GM21526 (cell line): Measurements from ENCODE around the gene C4orf17.
"Not testable (repeated sequence)": the region's sequence is repeated elsewhere in the genome, so short reads cannot be mapped to it uniquely, and the experiment has no call there.

Experiments used
- ATAC-seq: cut with Tn5 transposase; IDR thresholded peaks from one replicate; pipeline ENCODE4 v1.9.1; 2021; ENCODE audit warnings: moderate library complexity; ENCODE audit not compliant: unreplicated experiment, low FRiP score

Gene C4orf17

DNA sequence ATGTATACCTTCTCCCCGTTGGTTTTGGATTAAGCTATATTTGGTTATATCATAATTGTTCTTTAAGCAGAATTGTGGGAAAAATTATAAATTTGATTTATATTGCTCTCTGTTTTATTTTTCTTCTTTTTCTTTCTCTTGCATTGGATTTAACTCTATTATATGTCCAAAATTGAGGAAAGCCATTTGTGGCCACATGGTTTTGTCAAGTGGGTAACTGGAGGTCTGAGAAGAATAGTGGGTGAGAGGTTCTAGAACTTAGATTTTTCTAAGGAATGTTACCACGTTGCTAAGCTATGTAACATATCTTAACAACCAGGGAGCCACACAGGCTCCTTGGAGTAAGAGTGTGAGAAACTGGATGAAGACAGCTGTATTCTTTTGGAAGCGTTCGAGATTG lies at the start of gene C4orf17:
C4orf17 (plus strand) TSS at position 301 of the 400 bp plus-strand sequence. CDS start 2,061 bp downstream, outside the sequence.
- ATAC-seq, result no peak

DNA sequence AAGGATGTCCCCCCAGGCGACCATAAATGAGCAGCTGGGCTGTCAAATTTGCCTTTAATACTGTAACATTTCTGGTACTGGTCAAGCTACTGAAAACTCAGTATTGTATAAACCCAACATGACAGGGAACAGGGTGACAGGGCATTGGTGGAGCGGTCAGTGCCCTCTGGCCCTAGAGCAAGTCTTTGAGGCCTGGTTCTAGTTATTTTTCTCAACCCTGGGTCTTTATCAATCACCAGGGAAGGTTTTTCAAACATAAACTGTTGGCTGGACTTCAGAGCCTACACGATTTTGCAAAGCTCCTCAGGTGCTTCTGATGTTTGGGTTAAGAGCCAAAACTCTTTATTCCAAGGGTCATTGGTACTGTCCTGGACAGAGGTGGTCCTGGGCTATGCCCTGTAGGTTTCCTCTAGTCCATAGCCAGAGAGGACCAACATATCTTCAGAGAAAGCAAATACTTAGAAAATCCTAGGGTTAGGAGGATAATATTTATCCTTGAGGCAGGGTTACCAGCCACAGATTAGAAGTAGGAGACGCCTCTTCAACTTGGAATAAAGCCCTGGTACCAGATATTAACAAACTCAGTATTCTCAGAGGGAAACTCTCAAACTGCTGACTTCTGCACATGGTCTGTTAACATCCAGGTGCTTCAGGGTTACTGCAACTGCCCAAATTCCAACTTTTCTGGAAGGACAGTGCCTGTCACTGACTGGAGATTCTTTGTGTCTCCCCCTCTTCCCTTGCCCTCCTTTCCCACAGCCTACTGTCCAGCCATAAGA lies 49.0 kb upstream of the C4orf17 start:
- ATAC-seq, result no peak

DNA sequence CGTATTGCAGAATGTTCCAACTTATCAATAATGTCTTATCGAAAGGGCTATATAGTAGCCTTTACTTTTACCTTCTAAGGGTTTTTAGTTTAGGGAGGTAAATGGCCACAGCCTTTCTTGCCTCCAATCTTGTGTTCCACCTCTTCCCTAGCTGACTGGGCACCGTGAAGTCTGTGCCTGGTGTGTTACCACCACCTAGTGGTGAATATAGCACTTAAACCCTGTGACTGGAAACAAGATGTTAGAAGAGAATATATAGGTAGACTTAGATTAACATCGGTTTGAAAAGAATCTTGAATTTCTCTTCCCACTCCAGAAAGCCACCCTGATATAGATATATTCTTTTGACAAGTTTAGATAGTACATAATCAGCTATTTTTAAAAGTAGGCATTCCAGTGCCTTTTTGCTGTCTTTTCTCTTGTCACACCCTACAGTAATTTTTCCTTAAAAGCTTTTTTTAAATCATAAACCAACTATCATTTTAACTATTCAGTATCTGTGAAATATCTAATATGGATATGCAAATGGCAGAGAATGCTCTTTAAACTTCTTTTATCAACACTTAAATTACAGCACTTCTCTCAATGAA lies 47.9 kb upstream of the C4orf17 start:
- ATAC-seq, result peak; percentile 97

DNA sequence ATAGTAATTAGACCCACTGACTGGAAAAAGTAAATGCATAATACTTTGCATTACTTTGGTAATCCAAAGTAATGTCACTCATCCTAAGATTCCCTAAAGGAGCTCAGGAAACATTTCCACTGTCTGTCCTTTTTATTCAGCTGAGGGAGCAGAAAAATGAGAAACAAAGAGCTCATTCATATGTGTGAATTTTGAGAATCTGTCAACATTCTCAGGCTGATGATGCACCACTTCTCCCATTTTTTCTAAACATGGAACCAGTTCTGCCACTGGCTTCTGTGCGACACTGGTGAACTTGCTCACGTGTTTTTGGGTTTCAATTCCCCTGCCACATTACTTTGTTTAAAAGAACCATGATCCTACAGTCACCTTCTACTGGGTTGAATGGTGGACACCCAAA lies 47.3 kb upstream of the C4orf17 start:
- no peak for ATAC-seq

DNA sequence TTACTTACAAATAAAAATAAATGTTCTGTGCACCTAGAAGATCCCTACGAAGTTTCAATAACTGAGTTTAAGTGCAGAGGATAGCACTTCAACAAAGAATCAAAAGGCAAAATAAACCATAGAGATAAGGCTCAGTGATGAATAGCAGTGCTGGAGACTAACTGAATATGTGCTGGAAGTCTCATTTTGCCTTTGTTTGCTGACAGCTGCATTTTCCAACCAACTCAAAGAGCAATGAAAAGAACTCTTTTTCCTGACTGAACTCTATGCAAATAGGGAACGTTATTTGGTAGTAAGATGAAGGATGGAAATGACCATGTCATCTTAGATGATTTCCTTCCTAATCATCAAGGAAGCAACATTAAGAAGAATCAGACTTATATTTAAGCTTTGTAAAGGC lies 42.9 kb upstream of the C4orf17 start:
- no peak for ATAC-seq

DNA sequence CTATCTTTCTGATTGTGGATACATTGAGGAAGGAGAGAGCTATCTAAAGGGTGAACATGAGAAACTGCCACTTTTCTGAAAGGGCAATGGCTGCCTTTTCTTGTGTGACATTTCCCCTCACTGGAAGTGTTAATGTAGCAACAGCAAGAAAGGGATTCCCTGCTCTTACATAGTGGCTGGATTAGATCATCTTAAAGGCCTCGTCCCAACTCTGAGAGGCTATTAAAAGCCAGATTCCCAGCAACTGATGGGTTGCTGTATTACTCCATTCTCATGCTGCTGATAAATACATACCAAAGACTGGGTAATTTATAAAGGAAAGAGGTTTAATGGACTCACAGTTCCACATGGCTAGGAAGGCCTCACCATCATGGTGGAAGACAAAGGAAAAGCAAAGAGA lies 41.9 kb upstream of the C4orf17 start:
- no peak for ATAC-seq

DNA sequence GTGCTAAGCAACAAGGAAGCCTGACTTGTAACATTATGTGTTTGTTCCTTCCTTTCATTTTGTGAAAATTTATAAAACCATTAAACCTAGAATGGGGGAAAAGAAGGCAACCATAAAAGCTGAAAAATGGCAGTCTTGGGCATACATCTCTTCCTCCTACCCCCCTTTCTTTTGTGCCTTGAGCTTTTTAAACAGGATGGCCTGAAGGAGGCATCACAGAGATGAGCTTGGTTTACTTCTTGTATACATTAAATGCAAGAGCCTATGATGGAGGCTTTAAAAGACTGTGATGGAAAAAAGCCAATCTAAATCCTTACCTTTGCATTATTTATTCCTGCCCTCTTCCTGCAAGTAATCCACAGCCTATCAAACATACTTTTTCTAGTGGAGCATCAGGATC lies 39.5 kb upstream of the C4orf17 start:
- no peak for ATAC-seq

DNA sequence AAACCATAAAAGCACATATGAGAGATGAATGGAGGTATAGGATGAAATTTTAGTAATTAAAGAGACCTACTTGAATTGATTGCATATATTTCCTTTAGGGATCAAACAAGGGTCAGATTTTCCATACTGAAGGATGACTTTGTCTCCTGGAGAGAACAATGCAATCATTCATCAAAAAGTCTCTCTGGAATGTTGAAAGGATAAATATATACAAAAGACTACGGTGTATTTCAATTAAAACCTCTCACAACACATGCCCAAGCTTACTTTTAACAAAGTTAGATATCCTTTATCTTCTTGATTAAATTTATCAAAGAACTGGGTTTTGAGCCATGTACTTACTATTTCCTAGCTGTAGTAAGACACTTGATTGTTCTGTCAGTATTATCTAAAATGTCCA lies 38.9 kb upstream of the C4orf17 start:
- ATAC-seq, result no peak

DNA sequence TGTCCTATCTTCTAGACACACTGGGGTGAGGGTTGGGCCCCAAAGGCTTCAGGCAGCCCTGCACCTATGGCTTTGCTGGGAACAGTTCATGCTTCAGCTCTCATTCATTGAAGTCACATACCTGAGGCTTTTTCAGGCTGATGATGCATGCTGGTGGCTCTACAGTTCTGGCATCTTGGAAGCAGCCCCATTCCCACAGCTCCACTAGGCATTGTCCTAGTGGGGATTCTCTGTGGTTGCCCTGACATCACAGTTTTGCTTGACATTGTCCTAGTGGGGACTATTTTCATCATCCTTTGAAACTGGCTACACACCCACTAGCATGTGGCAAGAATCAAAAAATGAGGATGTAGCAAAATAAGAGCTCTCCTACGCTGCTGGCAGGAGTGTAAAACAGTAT lies 37.7 kb upstream of the C4orf17 start:
- no peak for ATAC-seq

DNA sequence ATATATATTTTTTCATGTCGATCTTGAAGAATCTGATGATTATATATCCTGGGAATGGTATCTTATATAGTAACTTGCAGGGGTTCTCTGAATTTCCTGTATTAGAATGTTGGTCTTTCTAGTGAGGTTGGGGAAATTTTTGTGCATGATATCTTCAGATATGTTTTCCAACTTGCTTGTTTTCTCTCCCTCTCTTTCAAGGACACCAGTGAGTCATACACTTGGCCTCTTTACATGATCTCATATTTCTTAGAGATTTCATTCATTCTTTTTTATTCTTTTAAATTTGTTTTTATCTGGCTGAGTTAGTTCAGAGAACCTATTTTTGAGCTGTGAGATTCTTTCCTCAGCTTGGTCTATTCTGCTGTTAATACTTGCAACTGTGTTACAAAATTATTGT lies 27.2 kb upstream of the C4orf17 start:
- ATAC-seq, result no peak

DNA sequence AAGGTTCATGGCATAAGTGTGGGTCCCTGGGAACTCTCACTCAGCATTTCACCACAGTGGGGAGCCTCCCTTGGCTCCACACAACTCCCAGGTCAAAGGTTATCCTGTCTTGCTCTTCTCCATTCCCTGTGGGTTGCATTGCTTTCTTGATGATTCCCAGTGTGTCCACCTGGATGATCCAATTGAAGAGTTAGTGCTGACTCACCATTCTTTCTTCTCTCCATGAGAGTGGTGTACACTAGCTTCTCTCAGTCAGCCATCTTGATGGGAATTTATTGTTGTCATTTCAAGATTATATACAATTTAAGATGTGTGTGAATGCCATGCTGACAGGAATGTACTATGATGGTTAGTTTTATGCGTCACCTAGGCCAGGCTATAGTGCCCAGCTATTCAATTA lies 25.6 kb upstream of the C4orf17 start:
- ATAC-seq, result no peak

DNA sequence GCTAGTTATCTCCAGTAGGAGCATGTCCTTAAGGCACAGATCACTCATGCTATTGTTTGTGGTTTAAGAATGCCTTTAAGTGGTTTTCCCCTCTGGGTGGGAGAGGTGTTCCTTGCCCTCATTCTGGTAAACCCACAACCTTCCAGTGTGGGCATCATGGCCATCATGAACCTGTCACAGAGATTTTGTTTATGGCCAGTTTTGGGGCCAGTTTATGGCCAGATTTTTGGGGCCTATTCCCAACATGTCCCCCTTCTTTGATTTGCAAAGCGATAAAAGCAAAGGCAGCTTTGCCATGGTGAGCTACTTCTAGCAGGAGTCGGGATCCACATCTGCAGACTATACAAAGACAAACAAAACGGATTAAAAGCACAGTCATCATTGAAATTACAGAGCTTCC lies 24.2 kb upstream of the C4orf17 start:
- ATAC-seq, result not testable (repeated sequence)

DNA sequence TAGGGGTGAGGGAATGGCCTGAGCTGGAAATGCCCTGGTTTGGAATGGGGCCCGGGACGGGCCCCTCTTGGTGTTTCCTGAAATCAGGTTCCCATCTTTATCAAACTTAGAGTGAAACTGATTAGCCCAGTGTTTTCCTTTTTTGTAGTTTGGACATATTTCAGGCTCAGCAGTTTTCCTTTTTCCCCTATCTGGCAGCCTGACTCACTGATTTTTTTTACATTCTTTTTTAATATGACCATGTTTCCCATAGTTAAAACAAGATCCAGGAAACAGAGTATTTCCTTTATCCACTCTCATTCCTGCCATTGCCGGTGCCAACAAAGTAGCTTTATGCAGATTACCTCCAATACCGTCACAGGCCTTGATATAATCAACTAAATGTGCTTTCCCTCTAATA lies 20.5 kb upstream of the C4orf17 start:
- ATAC-seq, result no peak

DNA sequence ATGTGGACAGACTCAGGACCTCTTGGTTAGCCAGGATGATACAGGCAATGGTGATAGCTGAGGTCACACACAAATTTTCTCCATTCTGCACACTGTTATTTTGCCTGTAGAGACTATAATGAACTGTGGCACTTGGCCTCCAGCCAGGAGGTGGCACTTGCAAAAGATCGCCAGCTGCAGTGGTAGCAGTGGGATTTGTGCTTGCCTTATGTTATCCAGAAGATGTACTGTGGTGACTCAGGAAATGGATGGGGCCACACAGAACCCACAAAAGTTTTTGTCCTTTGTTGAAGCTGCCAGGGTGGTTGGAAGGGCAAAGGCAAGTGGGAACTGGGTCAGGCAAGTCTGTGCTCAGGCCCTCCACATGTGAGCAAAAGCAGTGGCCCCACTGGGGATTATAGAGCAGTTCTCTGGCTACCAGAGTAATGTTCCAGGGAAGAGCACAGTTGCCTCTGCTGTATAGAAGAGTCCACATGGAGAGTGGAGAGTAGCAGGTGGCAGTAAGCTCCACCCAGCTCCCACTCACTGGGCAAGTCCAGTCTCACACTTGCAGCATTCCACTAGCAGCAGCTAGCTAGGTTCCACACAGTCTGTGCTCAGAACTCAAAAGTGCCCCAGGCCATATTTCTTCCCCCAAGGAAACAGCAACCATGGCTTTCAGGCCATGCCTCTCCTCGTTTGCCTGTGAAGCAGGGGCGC lies 5.9 kb upstream of the C4orf17 start:
- ATAC-seq, result no peak

DNA sequence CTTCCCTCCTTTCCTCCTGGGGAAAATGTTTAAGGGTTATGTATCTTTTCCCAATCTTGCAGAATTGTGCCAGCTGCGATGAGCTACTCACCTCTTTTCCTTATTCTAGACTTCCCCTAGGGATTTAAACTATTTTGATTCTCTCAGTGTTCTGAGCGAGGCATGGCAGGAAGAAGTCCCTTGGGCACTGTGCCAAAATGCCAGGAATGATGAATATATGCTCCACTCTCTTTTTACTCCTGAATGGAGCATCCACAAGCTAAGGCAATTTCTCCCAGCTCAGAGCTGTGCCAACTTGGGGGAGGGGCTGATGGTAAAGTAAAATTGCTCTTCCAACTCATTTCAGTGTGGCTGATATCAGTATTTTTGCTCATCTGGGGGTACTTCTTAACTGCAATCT lies 4.0 kb upstream of the C4orf17 start:
- ATAC-seq, result no peak

DNA sequence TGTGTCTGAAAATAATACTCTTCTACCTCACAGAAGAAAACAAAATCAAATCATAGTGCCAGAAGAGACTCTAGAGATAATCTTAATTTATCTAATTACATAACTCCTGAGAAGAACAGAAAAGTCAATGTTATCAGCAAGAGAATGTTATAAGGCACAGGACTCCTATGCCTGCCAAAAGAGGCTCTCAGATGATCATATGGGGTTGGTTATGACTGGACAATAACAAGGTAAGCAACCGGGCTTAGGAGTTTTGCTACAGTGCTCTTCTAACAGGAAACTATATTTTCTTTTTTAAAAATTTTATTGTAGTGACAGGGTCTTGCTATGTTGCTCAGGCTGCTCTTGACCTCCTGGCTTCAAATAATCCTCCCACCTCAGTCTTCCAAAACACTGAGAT lies 3.5 kb upstream of the C4orf17 start:
- no peak for ATAC-seq

DNA sequence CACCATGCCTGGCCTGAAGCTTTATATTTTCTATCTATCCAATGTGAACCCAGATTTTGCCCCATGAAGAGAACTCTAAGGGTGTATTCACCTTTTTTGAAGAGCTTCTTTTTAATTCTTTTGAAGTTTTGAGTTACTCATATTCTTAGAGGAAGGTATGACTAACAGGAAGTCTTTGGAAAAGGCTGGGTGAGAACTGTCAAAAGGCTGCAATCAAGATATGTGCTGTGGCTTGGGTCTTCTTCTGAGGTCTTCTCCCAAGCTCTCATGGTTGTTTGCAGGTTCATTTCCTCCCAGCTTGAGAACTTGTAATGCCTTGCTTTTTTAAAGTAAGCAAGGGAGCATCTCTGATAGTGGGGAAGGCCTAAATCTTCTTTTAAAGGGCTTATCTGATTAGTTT lies 3.1 kb upstream of the C4orf17 start:
- ATAC-seq, result no peak

DNA sequence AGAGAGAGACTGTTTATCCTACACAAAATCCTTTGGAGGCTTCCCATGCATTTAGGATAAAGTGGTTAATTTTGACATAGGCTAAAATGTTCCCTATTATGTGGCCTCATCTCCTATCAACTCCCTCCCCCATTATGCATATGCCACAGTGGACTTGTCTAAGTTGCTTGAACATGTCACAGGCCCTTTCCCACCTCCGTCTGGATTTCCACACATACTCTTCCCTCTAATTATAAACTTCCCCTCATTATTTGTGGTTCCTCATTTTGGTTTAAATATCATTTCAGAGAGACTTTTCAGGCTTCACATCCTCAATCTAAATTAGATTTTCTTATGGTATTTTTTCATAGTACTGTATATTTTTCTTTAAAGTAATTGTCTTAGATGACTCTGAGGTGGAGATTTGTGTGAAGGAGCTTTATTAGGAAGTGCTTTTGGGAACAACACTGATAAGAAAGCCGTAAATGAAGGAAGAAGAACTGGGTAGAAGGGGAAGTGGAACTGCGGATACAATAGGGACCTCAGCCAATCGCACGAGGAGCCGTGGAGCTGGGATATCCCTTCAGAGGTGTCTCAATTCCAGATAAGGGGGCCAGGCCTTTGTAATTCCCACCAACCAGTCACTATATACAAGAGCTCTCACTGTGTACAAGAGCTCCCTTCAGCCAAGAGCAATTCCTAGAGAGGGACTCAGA lies 7.9 kb downstream of the C4orf17 start:
- no peak for ATAC-seq

DNA sequence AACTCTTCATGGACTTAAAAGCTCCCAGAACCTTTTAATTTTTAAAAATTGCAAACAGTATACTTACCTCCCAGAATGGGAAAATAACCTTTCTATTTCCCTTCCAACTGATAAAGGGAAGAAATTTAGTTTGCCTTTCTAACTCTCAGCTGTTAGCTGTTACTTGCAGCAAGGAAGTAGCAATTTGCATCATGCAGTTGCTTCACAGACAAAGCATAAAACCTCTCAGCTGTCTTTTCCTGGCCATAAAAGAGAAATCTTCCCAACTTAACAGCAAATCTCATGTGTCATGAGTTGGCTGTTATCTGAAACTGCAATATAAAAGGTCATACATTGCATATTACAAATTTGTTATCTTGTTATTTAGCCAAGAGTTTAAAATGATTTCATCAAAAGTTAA lies 18.4 kb downstream of the C4orf17 start:
- no peak for ATAC-seq

DNA sequence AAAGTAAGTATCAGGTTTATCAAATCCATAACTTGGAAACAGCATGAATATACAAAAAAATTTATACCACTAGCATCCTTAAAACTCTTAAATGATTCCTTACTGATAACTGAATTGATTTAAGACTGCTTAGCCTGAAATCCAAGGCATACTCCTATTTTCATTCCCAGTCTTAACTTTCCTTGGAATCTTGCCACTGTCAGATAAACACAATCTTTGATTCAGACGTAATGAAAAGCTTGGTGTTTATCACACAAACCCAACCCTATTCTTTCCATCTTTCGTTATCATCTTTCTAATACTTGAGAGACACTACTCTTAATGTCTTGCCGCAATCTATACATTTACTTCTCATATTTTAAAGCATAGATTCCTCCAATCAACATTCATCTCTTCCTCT lies 19.1 kb downstream of the C4orf17 start:
- ATAC-seq, result no peak

DNA sequence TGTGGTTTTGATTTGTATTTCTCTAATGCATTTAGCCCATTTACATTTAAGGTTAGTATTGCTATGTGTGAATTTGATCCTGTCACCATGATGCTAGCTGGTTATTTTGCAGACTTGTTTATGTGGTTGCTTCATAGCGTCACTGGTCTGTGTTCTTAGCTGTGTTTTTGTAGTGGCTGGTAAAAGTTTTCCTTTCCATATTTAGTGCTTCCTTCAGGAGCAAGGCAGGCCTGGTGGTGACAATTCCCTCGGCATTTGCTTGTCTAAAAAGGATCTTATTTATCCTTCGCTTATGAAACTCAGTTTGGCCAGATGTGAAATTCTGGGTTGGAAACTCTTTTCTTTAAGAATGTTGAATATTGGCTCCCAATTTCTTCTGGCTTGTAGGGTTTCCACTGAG lies 23.9 kb downstream of the C4orf17 start:
- not testable (repeated sequence) for ATAC-seq
